Body of pancreas (tissue), 4 donors: ENCODE measurements around the gene ITK. TPM values are rescaled to one million over a fixed set of nuclear protein-coding genes. Genes with fewer than 3 reads are reported as not detected.

Experiments used
- ATAC-seq: fragments of 150-250 bp; one replicate; pipeline ENCODE4 v1.9.1; 2016
- DNase-seq, 4 donors: peaks; one replicate each; pipeline ENCODE4 v3.0.0-alpha.2; 2019
- H3K27ac ChIP-seq, 4 donors: fragments of 200-600 bp; sonication (generic); 1 replicate in 3 of 4; 2 replicates in 1 of 4; pipeline versions ENCODE4 v1.5.1 to v1.6.1; 2016 to 2019; ENCODE audit warnings: mild to moderate bottlenecking in 1 of 4, mixed read lengths in 1 of 4, moderate library complexity in 1 of 4
- H3K27me3 ChIP-seq, 2 donors: fragments of 200-600 bp; sonication (generic); one replicate each; pipeline ENCODE4 v1.6.0; 2016; ENCODE audit warnings: mild to moderate bottlenecking in 1 of 2
- H3K36me3 ChIP-seq, 2 donors: fragments of 200-600 bp; sonication (generic); replicated peaks in 1 of 2; 2 replicates each; pipeline ENCODE4 v1.5.1; 2016; ENCODE audit warnings: low read depth in 2 of 2; ENCODE audit not compliant: insufficient read depth in 1 of 2
- H3K4me1 ChIP-seq: fragments of 200-600 bp; sonication (generic); one replicate; pipeline ENCODE4 v1.6.0; 2016
- H3K4me3 ChIP-seq, 2 donors: fragments of 200-600 bp; sonication (generic); 1 replicate in 1 of 2; 2 replicates in 1 of 2; pipeline ENCODE4 v1.5.1; 2016 to 2019
- H3K9me3 ChIP-seq, 3 donors: fragments of 200-600 bp; sonication (generic); 1 replicate in 2 of 3; 2 replicates in 1 of 3; pipeline ENCODE4 v1.5.1; 2016
- CTCF ChIP-seq, 7 experiments: fragments of 450-650 bp in 4 of 7; fragments of 200-600 bp in 3 of 7; sonication (generic) in 3 of 7; IDR thresholded peaks; one replicate each; pipeline ENCODE4 v1.5.1; 2016 to 2019; ENCODE audit warnings: antibody characterized with exemption in 7 of 7
- POLR2A ChIP-seq, 3 donors: fragments of 450-650 bp; IDR thresholded peaks; one replicate each; pipeline ENCODE4 v1.6.1; 2016; ENCODE audit warnings: antibody characterized with exemption in 3 of 3, mild to moderate bottlenecking in 2 of 3
- WGBS, 2 donors: methylation state at CpG; one replicate each; pipeline ENCODE4 v1.1.5; 2017; 5-methylcytosine and 5-hydroxymethylcytosine counted together
- intact Hi-C: fragments of 100-400 bp; cut with DNase I; formaldehyde crosslinking; loops from one replicate; pipeline ENCODE4 v1.15.1; 2023
- total RNA-seq, 2 donors: library from RNA; depleted of rRNA; stranded (reverse); fragments of >200 nt; gene quantifications; one replicate each; pipeline ENCODE4 v1.1.0, GENCODE V29; 2016

ITK gene
- total RNA-seq, 2 donors from 2014 or later: 0.78 to 2.6 TPM

- DNase-seq (peak in 3 of 4 donors; percentile 19 to 38 (median 27)), ATAC-seq (peak; percentile 15)
- no peak overlapping the region for H3K27ac ChIP-seq
- H3K4me3 ChIP-seq: no peak overlapping the region
- H3K36me3 ChIP-seq: no peaks in the 10 kb centered on the region
- H3K9me3 ChIP-seq: no peaks in the 10 kb centered on the region
- WGBS, 2 donors: 62 to 72% methylated on average over 4 to 8 of the region's 8 CpGs
- intact Hi-C loops: no loop called here
- no peaks in the 10 kb centered on the region for H3K27me3 ChIP-seq
- H3K4me1 ChIP-seq: no peaks in the 10 kb centered on the region
- TF ChIP-seq CTCF (IDR thresholded peaks at IDR 0.05): no peak
- TF ChIP-seq POLR2A (IDR thresholded peaks at IDR 0.05): no peak
These were observed 123.2 kb downstream of the ITK start for GRCh38 chr5:157303667-157304327.

Other genes with a start within 250 kb of the ITK start
- gene TIMD4, start 217.6 kb upstream of the ITK start, total RNA-seq: not detected
- not detected for gene HAVCR1, start 121.7 kb upstream of the ITK start, total RNA-seq
- gene HAVCR2, start 71.8 kb upstream of the ITK start, total RNA-seq: 10 to 100 TPM in 1 of 2 donors, 1 to 10 TPM in 1; 2.3 to 12.2 TPM
- 1 to 10 TPM; 4.9 to 6.0 TPM for gene MED7, start 38.0 kb upstream of the ITK start, total RNA-seq
- gene GARIN3, start 14.6 kb upstream of the ITK start, total RNA-seq: not detected
- gene CYFIP2, start 85.3 kb downstream of the ITK start, total RNA-seq: 10 to 100 TPM; 15.6 to 22.1 TPM